CD14-positive monocyte (primary cell): ENCODE measurements around the gene LTBP1. TPM values are rescaled to one million over a fixed set of nuclear protein-coding genes. Genes with fewer than 3 reads are reported as not detected.

Experiments used
- DNase-seq, 3 donors: peaks; one replicate each; pipeline ENCODE4 v3.0.0-alpha.2; 2011 to 2022
- H2AFZ ChIP-seq: 2 replicates; pipeline ENCODE4 v1.6.0; 2012; ENCODE audit warnings: mild to moderate bottlenecking, low read depth, low read length, inconsistent platforms; ENCODE audit not compliant: insufficient read depth, poor library complexity, severe bottlenecking
- H3K27ac ChIP-seq, 2 donors: 1 replicate in 1 of 2; 2 replicates in 1 of 2; pipeline ENCODE4 v1.5.1; 2012 to 2013; ENCODE audit warnings: low read length in 2 of 2, control low read depth in 1 of 2, inconsistent platforms in 1 of 2, low read depth in 1 of 2, mild to moderate bottlenecking in 1 of 2
- H3K27me3 ChIP-seq, 2 donors: one replicate each; pipeline versions ENCODE4 v1.6.0 to v1.6.1; 2011 to 2013; ENCODE audit warnings: low read length in 2 of 2; ENCODE audit not compliant: control insufficient read depth in 2 of 2, insufficient read depth in 2 of 2
- H3K36me3 ChIP-seq, 2 donors: replicated peaks in 1 of 2; 1 replicate in 1 of 2; 2 replicates in 1 of 2; pipeline versions ENCODE4 v1.5.1 to v1.6.1; 2012 to 2013; ENCODE audit warnings: low read length in 2 of 2, control low read depth in 1 of 2, inconsistent platforms in 1 of 2, mild to moderate bottlenecking in 1 of 2; ENCODE audit not compliant: insufficient read depth in 2 of 2, control insufficient read depth in 1 of 2
- H3K4me1 ChIP-seq, 2 donors: 1 replicate in 1 of 2; 2 replicates in 1 of 2; pipeline versions ENCODE4 v1.5.1 to v1.6.1; 2012 to 2013; ENCODE audit warnings: low read length in 2 of 2, control low read depth in 1 of 2, inconsistent platforms in 1 of 2, mild to moderate bottlenecking in 1 of 2, moderate library complexity in 1 of 2; ENCODE audit not compliant: insufficient read depth in 2 of 2, control insufficient read depth in 1 of 2
- H3K4me2 ChIP-seq: replicated peaks from 2 replicates; pipeline ENCODE3; 2012; ENCODE audit warnings: low read length, moderate library complexity, mild to moderate bottlenecking; ENCODE audit not compliant: poor library complexity, severe bottlenecking; ENCODE audit errors: extremely low read depth
- H3K4me3 ChIP-seq, 3 experiments: fragments of 200-600 bp in 1 of 3; sonication (generic) in 1 of 3; replicated peaks in 1 of 3; 1 replicate in 2 of 3; 2 replicates in 1 of 3; pipeline ENCODE4 v1.5.1; 2011 to 2013; ENCODE audit warnings: low read length in 3 of 3, mild to moderate bottlenecking in 3 of 3, control low read depth in 2 of 3, low read depth in 2 of 3, inconsistent platforms in 1 of 3, moderate library complexity in 1 of 3
- H3K79me2 ChIP-seq: 2 replicates; pipeline ENCODE4 v1.6.0; 2012; ENCODE audit warnings: mild to moderate bottlenecking, control low read depth, inconsistent platforms, low read length, moderate library complexity; ENCODE audit not compliant: insufficient read depth
- H3K9ac ChIP-seq: 2 replicates; pipeline ENCODE4 v1.6.0; 2017; ENCODE audit warnings: low read length, mild to moderate bottlenecking; ENCODE audit not compliant: insufficient read depth, poor library complexity, severe bottlenecking
- H3K9me3 ChIP-seq, 2 donors: replicated peaks in 1 of 2; 1 replicate in 1 of 2; 2 replicates in 1 of 2; pipeline versions ENCODE4 v1.5.1 to v1.6.1; 2012 to 2013; ENCODE audit warnings: low read length in 2 of 2, control low read depth in 1 of 2; ENCODE audit not compliant: control insufficient read depth in 1 of 2, insufficient read depth in 1 of 2
- H4K20me1 ChIP-seq: 2 replicates; pipeline ENCODE4 v1.6.0; 2012; ENCODE audit warnings: mild to moderate bottlenecking, low read length, control low read depth, moderate library complexity; ENCODE audit not compliant: insufficient read depth
- H3K27ac Mint-ChIP-seq, 7 donors: one replicate each; pipeline ENCODE4 v1.8.0; 2020; ENCODE audit warnings: mild to moderate bottlenecking in 7 of 7, mixed read lengths in 7 of 7, moderate library complexity in 6 of 7, inconsistent platforms in 2 of 7
- H3K27me3 Mint-ChIP-seq, 3 donors: one replicate each; pipeline ENCODE4 v1.8.0; 2021 to 2022; ENCODE audit warnings: low read depth in 3 of 3, mild to moderate bottlenecking in 3 of 3, mixed read lengths in 3 of 3, moderate library complexity in 3 of 3, inconsistent platforms in 1 of 3
- H3K36me3 Mint-ChIP-seq, 2 donors: one replicate each; pipeline ENCODE4 v1.8.0; 2020; ENCODE audit warnings: mixed read lengths in 2 of 2, inconsistent platforms in 1 of 2, mild to moderate bottlenecking in 1 of 2
- H3K4me1 Mint-ChIP-seq: one replicate; pipeline ENCODE4 v1.8.0; 2020; ENCODE audit warnings: mild to moderate bottlenecking, mixed read lengths
- H3K4me3 Mint-ChIP-seq, 2 donors: one replicate each; pipeline ENCODE4 v1.8.0; 2020; ENCODE audit warnings: mild to moderate bottlenecking in 2 of 2, mixed read lengths in 2 of 2, moderate library complexity in 1 of 2
- H3K9me3 Mint-ChIP-seq, 7 donors: one replicate each; pipeline ENCODE4 v1.8.0; 2020 to 2022; ENCODE audit warnings: mixed read lengths in 7 of 7, mild to moderate bottlenecking in 6 of 7, moderate library complexity in 6 of 7, inconsistent platforms in 2 of 7
- WGBS: methylation state at CpG from one replicate; pipeline ENCODE4 v1.1.5; 2013; ENCODE audit warnings: missing lambda C conversion rate; ENCODE audit not compliant: insufficient coverage; 5-methylcytosine and 5-hydroxymethylcytosine counted together
- intact Hi-C, 2 donors: fragments of 100-400 bp; cut with micrococcal nuclease; formaldehyde crosslinking; loops; one replicate each; pipeline versions ENCODE4 v1.15.0 to v1.15.1; 2023
- polyA plus RNA-seq, 3 donors: library from polyadenylated mRNA; depleted of rRNA in 1 of 3; unstranded in 2 of 3; stranded (reverse) in 1 of 3; fragments of 300-500 nt in 2 of 3; fragments of >200 nt in 1 of 3; fragmentation: Illumina TruSeq in 2 of 3; gene quantifications; 1 replicate in 2 of 3; 2 replicates in 1 of 3; pipeline ENCODE4 v1.2.3, GENCODE V29; 2012 to 2021
- TF ChIP-seq, protein P1 (sequence below): fragments of 200-600 bp; IDR thresholded peaks from one replicate; pipeline ENCODE4 v1.8.0; 2022; ENCODE audit warnings: antibody characterized with exemption, mild to moderate bottlenecking

The LTBP1 gene
- polyA plus RNA-seq, 3 donors = 0.18 to 0.24 TPM; not detected in 1

DNA sequence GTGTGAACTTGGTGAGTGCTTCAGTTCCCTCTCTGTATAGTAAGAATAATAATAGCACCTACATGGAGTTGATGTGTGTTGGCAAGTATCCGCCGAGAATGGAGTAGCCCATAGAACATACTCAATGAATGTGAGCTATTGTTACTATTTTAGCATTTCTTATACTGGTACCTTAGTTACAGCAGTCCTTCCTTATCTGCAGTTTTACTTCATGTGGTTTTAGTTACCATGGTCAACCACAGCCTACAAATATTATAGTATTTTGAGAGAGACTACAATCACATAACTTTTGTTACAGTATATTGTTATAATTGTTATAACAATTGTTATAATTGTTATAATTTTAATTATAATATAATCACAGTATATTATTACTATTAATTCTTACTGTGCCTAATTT, 377.2 kb downstream of the LTBP1 start:
- Mint-ChIP-seq H3K27me3 (peaks cover 0 to 2% (median 0%) of the 10 kb centered on the region in 3 donors), H3K27ac (no peak overlapping the region), H3K9me3 (no peaks in the 10 kb centered on the region), H3K4me3 (no peak overlapping the region), H3K4me1 (peaks cover 7% of the 10 kb centered on the region), H3K36me3 (no peaks in the 10 kb centered on the region)
- H3K36me3 ChIP-seq = no peaks in the 10 kb centered on the region
- WGBS = no CpG with 5 or more reads among the region's 2 CpGs
- H2AFZ ChIP-seq = no peak overlapping the region
- no peaks in the 10 kb centered on the region for H3K4me1 ChIP-seq
- no peaks in the 10 kb centered on the region for H3K9me3 ChIP-seq
- H3K4me3 ChIP-seq = no peak overlapping the region
- H3K79me2 ChIP-seq = no peaks in the 10 kb centered on the region
- H3K27ac ChIP-seq = no peak overlapping the region
- no peaks in the 10 kb centered on the region for H3K27me3 ChIP-seq
- H4K20me1 ChIP-seq = no peaks in the 10 kb centered on the region
- TF ChIP-seq, protein P1, sequence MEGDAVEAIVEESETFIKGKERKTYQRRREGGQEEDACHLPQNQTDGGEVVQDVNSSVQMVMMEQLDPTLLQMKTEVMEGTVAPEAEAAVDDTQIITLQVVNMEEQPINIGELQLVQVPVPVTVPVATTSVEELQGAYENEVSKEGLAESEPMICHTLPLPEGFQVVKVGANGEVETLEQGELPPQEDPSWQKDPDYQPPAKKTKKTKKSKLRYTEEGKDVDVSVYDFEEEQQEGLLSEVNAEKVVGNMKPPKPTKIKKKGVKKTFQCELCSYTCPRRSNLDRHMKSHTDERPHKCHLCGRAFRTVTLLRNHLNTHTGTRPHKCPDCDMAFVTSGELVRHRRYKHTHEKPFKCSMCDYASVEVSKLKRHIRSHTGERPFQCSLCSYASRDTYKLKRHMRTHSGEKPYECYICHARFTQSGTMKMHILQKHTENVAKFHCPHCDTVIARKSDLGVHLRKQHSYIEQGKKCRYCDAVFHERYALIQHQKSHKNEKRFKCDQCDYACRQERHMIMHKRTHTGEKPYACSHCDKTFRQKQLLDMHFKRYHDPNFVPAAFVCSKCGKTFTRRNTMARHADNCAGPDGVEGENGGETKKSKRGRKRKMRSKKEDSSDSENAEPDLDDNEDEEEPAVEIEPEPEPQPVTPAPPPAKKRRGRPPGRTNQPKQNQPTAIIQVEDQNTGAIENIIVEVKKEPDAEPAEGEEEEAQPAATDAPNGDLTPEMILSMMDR = no peak
- H3K4me2 ChIP-seq = no peak overlapping the region
- DNase-seq = no peak
- intact Hi-C loops = no loop called here
- no peak overlapping the region for H3K9ac ChIP-seq

DNA sequence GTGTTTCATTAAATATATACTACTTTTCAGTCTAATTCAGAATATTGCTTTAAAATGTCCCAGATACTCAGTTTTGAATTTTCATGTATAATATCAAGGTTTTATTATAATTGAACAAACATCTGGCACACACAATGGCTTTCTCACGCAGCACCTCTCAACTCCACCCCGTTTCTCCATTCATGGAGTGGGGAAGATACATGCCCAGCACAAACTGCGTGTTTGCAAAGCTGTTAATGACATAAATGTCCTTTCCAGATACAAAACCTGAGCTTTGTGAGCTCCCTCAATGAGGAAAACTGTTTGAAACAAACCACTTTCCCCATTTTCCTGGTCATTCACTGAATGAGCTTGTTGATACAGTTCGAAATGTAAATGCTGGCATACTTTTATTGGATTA, 379.3 kb downstream of the LTBP1 start:
- H4K20me1 ChIP-seq = no peaks in the 10 kb centered on the region
- DNase-seq = no peak
- TF ChIP-seq, protein P1 = no peak
- no peaks in the 10 kb centered on the region for H3K9me3 ChIP-seq
- Mint-ChIP-seq H3K4me1 (peaks cover 5% of the 10 kb centered on the region), H3K27ac (no peak overlapping the region), H3K9me3 (no peaks in the 10 kb centered on the region), H3K27me3 (no peaks in the 10 kb centered on the region), H3K36me3 (no peaks in the 10 kb centered on the region), H3K4me3 (no peak overlapping the region)
- H3K27ac ChIP-seq = no peak overlapping the region
- WGBS = no CpG with 5 or more reads among the region's 4 CpGs
- H3K4me1 ChIP-seq = no peaks in the 10 kb centered on the region
- H3K4me3 ChIP-seq = no peak overlapping the region
- H3K79me2 ChIP-seq = no peaks in the 10 kb centered on the region
- H3K27me3 ChIP-seq = no peaks in the 10 kb centered on the region
- no peak overlapping the region for H3K9ac ChIP-seq
- H3K4me2 ChIP-seq = no peak overlapping the region
- no peak overlapping the region for H2AFZ ChIP-seq
- intact Hi-C loops = no loop called here
- H3K36me3 ChIP-seq = no peaks in the 10 kb centered on the region
